Stimulated activated memory B cell treated with anti-CD40 and anti-IgM and Interleukin-4, amounts not matched to agents 10 μg/mL and 1 μg/mL and 100 μg/mL, for 72 hours (primary cell): Measurements from ENCODE around the gene BBOX1.
"Not testable (repeated sequence)": the region's sequence is repeated elsewhere in the genome, so short reads cannot be mapped to it uniquely, and the experiment has no call there.

Source experiments
- ATAC-seq: fragments of 150-1000 bp; cut with Tn5 transposase; 2 replicates; pipeline ENCODE4 v1.10.0; 2021
- H3K27ac Mint-ChIP-seq: one replicate; pipeline ENCODE4 v1.8.0; 2022; ENCODE audit warnings: mild to moderate bottlenecking, mixed read lengths
- H3K27me3 Mint-ChIP-seq: one replicate; pipeline ENCODE4 v1.8.0; 2022; ENCODE audit warnings: mixed read lengths
- H3K36me3 Mint-ChIP-seq: one replicate; pipeline ENCODE4 v1.8.0; 2022; ENCODE audit warnings: mixed read lengths
- H3K4me1 Mint-ChIP-seq: one replicate; pipeline ENCODE4 v1.8.0; 2022; ENCODE audit warnings: mixed read lengths
- H3K4me3 Mint-ChIP-seq: one replicate; pipeline ENCODE4 v1.8.0; 2022; ENCODE audit warnings: mild to moderate bottlenecking, moderate library complexity, mixed read lengths
- H3K9me3 Mint-ChIP-seq: one replicate; pipeline ENCODE4 v1.8.0; 2022; ENCODE audit warnings: mixed read lengths

Gene BBOX1

GRCh38 chr11:27119396-27119795, 78.8 kb downstream of the BBOX1 start:
- H3K4me3 Mint-ChIP-seq = no peak overlapping the region
- H3K9me3 Mint-ChIP-seq = no peaks in the 10 kb centered on the region
- H3K27me3 Mint-ChIP-seq = no peaks in the 10 kb centered on the region
- H3K36me3 Mint-ChIP-seq = no peaks in the 10 kb centered on the region
- no peak overlapping the region for H3K27ac Mint-ChIP-seq
- no peaks in the 10 kb centered on the region for H3K4me1 Mint-ChIP-seq
- no peak for ATAC-seq

- H3K4me1 Mint-ChIP-seq = no peaks in the 10 kb centered on the region
- H3K4me3 Mint-ChIP-seq = no peak overlapping the region
- ATAC-seq = no peak
- H3K36me3 Mint-ChIP-seq = no peaks in the 10 kb centered on the region
- H3K27me3 Mint-ChIP-seq = no peaks in the 10 kb centered on the region
- no peaks in the 10 kb centered on the region for H3K9me3 Mint-ChIP-seq
- no peak overlapping the region for H3K27ac Mint-ChIP-seq
These were observed 79.6 kb downstream of the BBOX1 start for GRCh38 chr11:27120211-27120610.

GRCh38 chr11:27122001-27122400, 81.4 kb downstream of the BBOX1 start:
- H3K36me3 Mint-ChIP-seq = no peaks in the 10 kb centered on the region
- no peak overlapping the region for H3K4me3 Mint-ChIP-seq
- H3K9me3 Mint-ChIP-seq = no peaks in the 10 kb centered on the region
- no peaks in the 10 kb centered on the region for H3K4me1 Mint-ChIP-seq
- H3K27ac Mint-ChIP-seq = no peak overlapping the region
- ATAC-seq = no peak
- no peaks in the 10 kb centered on the region for H3K27me3 Mint-ChIP-seq

- Mint-ChIP-seq H3K27me3 (peaks cover 14% of the 10 kb centered on the region), H3K4me1 (no peaks in the 10 kb centered on the region), H3K27ac (no peak overlapping the region), H3K4me3 (no peak overlapping the region), H3K36me3 (no peaks in the 10 kb centered on the region), H3K9me3 (no peaks in the 10 kb centered on the region)
- no peak for ATAC-seq
These were observed 84.1 kb downstream of the BBOX1 start for GRCh38 chr11:27124514-27125264.

GRCh38 chr11:27129686-27130085, 89.1 kb downstream of the BBOX1 start:
- Mint-ChIP-seq H3K9me3 (peaks cover 3% of the 10 kb centered on the region), H3K27me3 (peaks cover 22% of the 10 kb centered on the region), H3K27ac (no peak overlapping the region), H3K4me1 (no peaks in the 10 kb centered on the region), H3K36me3 (no peaks in the 10 kb centered on the region), H3K4me3 (no peak overlapping the region)
- ATAC-seq = no peak

GRCh38 chr11:27130806-27131205, 90.2 kb downstream of the BBOX1 start:
- Mint-ChIP-seq H3K4me3 (no peak overlapping the region), H3K27me3 (peaks cover 22% of the 10 kb centered on the region), H3K36me3 (no peaks in the 10 kb centered on the region), H3K4me1 (no peaks in the 10 kb centered on the region), H3K27ac (no peak overlapping the region), H3K9me3 (peaks cover 7% of the 10 kb centered on the region)
- ATAC-seq = no peak

DNA sequence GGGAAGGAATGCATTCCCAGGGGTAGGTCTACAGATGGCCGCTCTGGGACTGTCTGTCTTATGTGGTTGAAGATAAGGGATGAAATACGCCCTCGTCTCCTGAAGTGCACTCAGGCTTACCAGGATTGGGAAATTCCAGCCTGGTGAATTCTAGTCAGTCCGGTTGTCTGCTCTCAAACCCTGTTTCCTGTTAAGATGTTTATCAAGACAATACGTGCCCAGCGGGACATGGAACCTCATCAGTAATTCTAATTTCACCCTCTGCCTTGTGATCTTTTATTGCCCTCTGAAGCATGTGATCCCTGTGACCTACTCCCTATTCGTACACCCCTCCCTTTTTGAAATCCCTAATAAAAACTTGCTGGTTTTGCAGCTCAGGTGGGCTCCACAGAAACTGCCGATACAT, 95.3 kb downstream of the BBOX1 start:
- H3K36me3 Mint-ChIP-seq, H3K27ac Mint-ChIP-seq, ATAC-seq, H3K27me3 Mint-ChIP-seq, H3K4me1 Mint-ChIP-seq, H3K4me3 Mint-ChIP-seq: not testable (repeated sequence)
- H3K9me3 Mint-ChIP-seq = peaks cover 14% of the 10 kb centered on the region

- ATAC-seq = no peak
- H3K9me3 Mint-ChIP-seq = peaks cover 17% of the 10 kb centered on the region
- no peaks in the 10 kb centered on the region for H3K36me3 Mint-ChIP-seq
- H3K4me1 Mint-ChIP-seq = no peaks in the 10 kb centered on the region
- H3K27me3 Mint-ChIP-seq = no peaks in the 10 kb centered on the region
- H3K4me3 Mint-ChIP-seq = no peak overlapping the region
- no peak overlapping the region for H3K27ac Mint-ChIP-seq
These were observed 98.1 kb downstream of the BBOX1 start for GRCh38 chr11:27138716-27139115.

DNA sequence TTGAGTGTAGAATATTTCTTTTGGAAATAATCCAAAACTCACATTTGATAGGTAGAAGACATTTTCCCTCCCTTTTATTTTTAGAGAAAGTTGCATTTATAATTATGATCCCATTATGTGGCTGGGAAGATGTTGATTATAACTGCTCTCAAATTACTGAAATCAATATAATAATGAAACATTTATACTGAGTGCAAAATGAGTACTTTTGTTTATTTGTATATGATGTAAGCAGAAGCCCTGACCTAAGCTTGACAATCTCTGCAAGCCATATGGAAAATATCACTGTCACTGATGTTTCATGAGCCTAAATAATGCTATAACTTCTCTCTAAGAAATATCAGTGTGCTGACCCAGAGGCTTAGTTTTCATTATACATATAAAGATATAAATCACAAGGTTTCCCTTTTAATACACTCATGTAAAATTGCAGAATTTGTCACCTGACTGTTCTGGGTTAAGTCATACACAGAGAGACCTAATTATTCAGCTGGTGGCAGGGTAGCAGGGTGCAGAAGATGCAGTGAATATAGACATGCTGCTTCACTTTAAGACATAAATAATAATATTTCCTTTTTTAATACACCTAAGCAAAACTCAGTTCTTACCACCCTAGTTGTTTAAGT, 99.2 kb downstream of the BBOX1 start:
- ATAC-seq = no peak
- peaks cover 20% of the 10 kb centered on the region for H3K9me3 Mint-ChIP-seq
- H3K4me1 Mint-ChIP-seq = no peaks in the 10 kb centered on the region
- no peaks in the 10 kb centered on the region for H3K27me3 Mint-ChIP-seq
- H3K4me3 Mint-ChIP-seq = no peak overlapping the region
- H3K27ac Mint-ChIP-seq = no peak overlapping the region
- H3K36me3 Mint-ChIP-seq = no peaks in the 10 kb centered on the region

- Mint-ChIP-seq H3K36me3 (no peaks in the 10 kb centered on the region), H3K9me3 (peaks cover 13% of the 10 kb centered on the region), H3K27me3 (no peaks in the 10 kb centered on the region), H3K4me3 (no peak overlapping the region), H3K4me1 (no peaks in the 10 kb centered on the region), H3K27ac (no peak overlapping the region)
- ATAC-seq = no peak
These were observed 101.0 kb downstream of the BBOX1 start for GRCh38 chr11:27141576-27141975.

- Mint-ChIP-seq H3K4me1 (no peaks in the 10 kb centered on the region), H3K9me3 (peaks cover 3% of the 10 kb centered on the region), H3K27me3 (no peaks in the 10 kb centered on the region), H3K36me3 (no peaks in the 10 kb centered on the region), H3K4me3 (no peak overlapping the region), H3K27ac (no peak overlapping the region)
- no peak for ATAC-seq
These were observed 107.3 kb downstream of the BBOX1 start for GRCh38 chr11:27147916-27148315.

DNA sequence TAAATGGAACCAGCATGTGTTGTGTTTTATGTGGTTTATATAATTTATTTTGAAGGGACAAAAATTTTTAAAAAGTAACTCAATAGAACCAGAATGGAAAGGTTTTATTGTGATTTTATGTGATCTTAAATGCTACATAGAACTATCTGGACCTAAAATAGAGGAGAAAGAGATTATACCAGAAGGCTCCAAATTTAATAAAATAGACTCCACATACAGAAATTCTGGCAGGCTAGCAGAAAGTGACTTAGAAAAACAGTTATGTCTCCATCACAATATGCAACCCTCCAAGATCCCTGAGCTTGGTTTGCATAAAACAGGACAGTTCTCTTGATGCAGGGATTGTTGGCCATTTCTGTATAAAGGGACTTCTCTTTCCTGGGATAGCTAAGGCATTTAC, 107.9 kb downstream of the BBOX1 start:
- no peak overlapping the region for H3K27ac Mint-ChIP-seq
- no peaks in the 10 kb centered on the region for H3K27me3 Mint-ChIP-seq
- no peak overlapping the region for H3K4me3 Mint-ChIP-seq
- no peak for ATAC-seq
- no peaks in the 10 kb centered on the region for H3K4me1 Mint-ChIP-seq
- H3K9me3 Mint-ChIP-seq = peaks cover 3% of the 10 kb centered on the region
- no peaks in the 10 kb centered on the region for H3K36me3 Mint-ChIP-seq

DNA sequence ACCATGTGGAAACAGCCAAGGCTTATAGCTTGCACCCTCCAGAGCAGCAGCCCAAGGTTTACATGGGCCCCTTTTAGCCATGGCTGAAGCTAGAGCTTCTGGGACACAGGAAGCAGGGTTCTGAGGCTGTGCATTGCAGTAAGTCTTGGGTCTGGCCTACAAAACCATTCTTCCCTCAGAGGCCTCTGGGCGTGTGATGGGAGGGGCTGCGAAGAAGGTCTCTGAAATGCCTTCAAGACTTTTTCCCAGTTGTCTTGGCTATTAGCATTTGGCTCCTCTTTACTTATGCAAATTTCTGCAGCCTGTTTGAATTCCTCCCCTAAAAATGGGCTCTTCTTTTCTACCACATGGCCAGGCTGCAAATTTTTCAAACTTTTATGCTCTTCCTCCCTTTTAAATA, 109.5 kb downstream of the BBOX1 start:
- H3K27me3 Mint-ChIP-seq = no peaks in the 10 kb centered on the region
- no peaks in the 10 kb centered on the region for H3K9me3 Mint-ChIP-seq
- no peak overlapping the region for H3K27ac Mint-ChIP-seq
- peak; percentile 20 for ATAC-seq
- no peaks in the 10 kb centered on the region for H3K36me3 Mint-ChIP-seq
- H3K4me1 Mint-ChIP-seq = no peaks in the 10 kb centered on the region
- H3K4me3 Mint-ChIP-seq = no peak overlapping the region

DNA sequence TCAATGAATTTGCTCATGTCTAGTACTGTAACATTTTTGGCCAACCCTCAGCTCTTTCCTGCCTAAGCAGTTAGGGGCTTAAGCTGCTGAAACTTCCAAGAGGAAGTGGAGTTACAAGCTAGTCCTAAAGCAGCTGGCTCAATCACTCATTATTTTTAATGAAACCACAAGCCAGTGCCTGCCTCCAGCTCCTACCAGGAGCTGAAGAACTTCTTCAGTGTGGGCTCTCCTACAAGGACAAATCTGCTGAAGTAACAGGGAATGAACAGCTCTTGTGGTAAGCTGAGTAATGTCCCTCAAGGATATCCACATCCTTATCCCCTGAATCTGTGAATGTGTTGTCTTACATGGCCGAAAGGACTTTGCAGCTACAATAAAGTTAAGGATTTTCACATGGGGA, 112.5 kb downstream of the BBOX1 start:
- H3K4me1 Mint-ChIP-seq = no peaks in the 10 kb centered on the region
- H3K36me3 Mint-ChIP-seq = no peaks in the 10 kb centered on the region
- peaks cover 3% of the 10 kb centered on the region for H3K9me3 Mint-ChIP-seq
- no peak overlapping the region for H3K27ac Mint-ChIP-seq
- H3K4me3 Mint-ChIP-seq = no peak overlapping the region
- ATAC-seq = no peak
- H3K27me3 Mint-ChIP-seq = no peaks in the 10 kb centered on the region

GRCh38 chr11:27158456-27159334, 118.1 kb downstream of the BBOX1 start:
- peaks cover 12% of the 10 kb centered on the region for H3K27me3 Mint-ChIP-seq
- peaks cover 3% of the 10 kb centered on the region for H3K9me3 Mint-ChIP-seq
- no peak overlapping the region for H3K27ac Mint-ChIP-seq
- no peaks in the 10 kb centered on the region for H3K36me3 Mint-ChIP-seq
- H3K4me3 Mint-ChIP-seq = no peak overlapping the region
- no peak for ATAC-seq
- no peaks in the 10 kb centered on the region for H3K4me1 Mint-ChIP-seq

DNA sequence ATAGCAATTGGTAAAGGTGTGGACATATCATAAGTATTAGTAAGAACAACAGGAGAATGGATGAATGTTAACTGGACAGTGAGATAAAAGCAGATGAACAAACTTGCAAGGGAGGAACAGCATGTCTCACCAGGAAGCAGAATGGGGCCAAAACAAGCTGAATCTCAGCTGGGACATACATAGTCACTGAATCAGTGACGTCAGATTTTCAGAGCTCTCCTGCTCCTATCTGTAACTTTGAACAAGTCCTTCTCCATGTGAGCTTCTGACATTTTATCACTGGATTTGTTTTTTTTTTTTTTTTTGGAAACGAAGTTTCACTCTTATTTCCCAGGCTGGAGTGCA, 118.7 kb downstream of the BBOX1 start:
- Mint-ChIP-seq H3K27me3 (peaks cover 12% of the 10 kb centered on the region), H3K4me3 (no peak overlapping the region), H3K36me3 (no peaks in the 10 kb centered on the region), H3K4me1 (no peaks in the 10 kb centered on the region), H3K9me3 (peaks cover 3% of the 10 kb centered on the region), H3K27ac (no peak overlapping the region)
- ATAC-seq = no peak
